C4-2B (cell line): ENCODE results near the gene SPACA5.
"Not testable (repeated sequence)": the region's sequence is repeated elsewhere in the genome, so short reads cannot be mapped to it uniquely, and the experiment has no call there.

Experiments
- H3K27ac ChIP-seq: fragments of 450-650 bp; 2 replicates; pipeline ENCODE4 v1.5.1; 2017
- CTCF ChIP-seq: fragments of 450-650 bp; conservative IDR thresholded peaks from 2 replicates; pipeline ENCODE4 v1.5.1; 2017; ENCODE audit warnings: mild to moderate bottlenecking
- ZFX ChIP-seq: fragments of 450-650 bp; IDR thresholded peaks from 2 replicates; pipeline ENCODE4 v1.6.1; 2017

SPACA5 gene

GRCh38 chrX:48006688-48007087 lies at the start of gene SPACA5:
SPACA5 (plus strand) TSS chrX:48006988; CDS start chrX:48007803, 815 bp downstream.
- not testable (repeated sequence) for H3K27ac ChIP-seq

- H3K27ac ChIP-seq = not testable (repeated sequence)
These were observed 48.6 kb upstream of the SPACA5 start for GRCh38 chrX:47958206-47958605.

GRCh38 chrX:47958761-47959342 lies 47.9 kb upstream of the SPACA5 start:
- H3K27ac ChIP-seq = no peak overlapping the region
- TF ChIP-seq ZFX (no peak), CTCF (peak; percentile 15; the same call in 1 of the 2 replicates)

- H3K27ac ChIP-seq = no peak overlapping the region
- TF ChIP-seq CTCF (no peak), ZFX (no peak)
These were observed 46.4 kb upstream of the SPACA5 start for GRCh38 chrX:47960406-47960805.

- not testable (repeated sequence) for H3K27ac ChIP-seq
These were observed 45.0 kb upstream of the SPACA5 start for GRCh38 chrX:47961830-47962229.

- not testable (repeated sequence) for H3K27ac ChIP-seq
These were observed 41.3 kb upstream of the SPACA5 start for GRCh38 chrX:47965526-47965925.

GRCh38 chrX:47973235-47973634 lies 33.6 kb upstream of the SPACA5 start:
- no peak overlapping the region for H3K27ac ChIP-seq
- TF ChIP-seq ZFX = no peak
- no peak for TF ChIP-seq CTCF

- H3K27ac ChIP-seq = no peak overlapping the region
- TF ChIP-seq ZFX (no peak), CTCF (no peak)
These were observed 30.3 kb upstream of the SPACA5 start for GRCh38 chrX:47976254-47977151.

- no peak overlapping the region for H3K27ac ChIP-seq
- no peak for TF ChIP-seq CTCF
- TF ChIP-seq ZFX = no peak
These were observed 15.3 kb upstream of the SPACA5 start for GRCh38 chrX:47991263-47992094.
